Measurements from ENCODE around the gene SLC7A6. TPM values are rescaled to one million over a fixed set of nuclear protein-coding genes. Genes with fewer than 3 reads are reported as not detected.

The SLC7A6 gene
- total and polyA plus RNA-seq, 2 of the 13 experiments (the other 11 are each of a cell fraction or from before 2014, with no cell fraction given): 35.8 to 70.8 TPM

DNA sequence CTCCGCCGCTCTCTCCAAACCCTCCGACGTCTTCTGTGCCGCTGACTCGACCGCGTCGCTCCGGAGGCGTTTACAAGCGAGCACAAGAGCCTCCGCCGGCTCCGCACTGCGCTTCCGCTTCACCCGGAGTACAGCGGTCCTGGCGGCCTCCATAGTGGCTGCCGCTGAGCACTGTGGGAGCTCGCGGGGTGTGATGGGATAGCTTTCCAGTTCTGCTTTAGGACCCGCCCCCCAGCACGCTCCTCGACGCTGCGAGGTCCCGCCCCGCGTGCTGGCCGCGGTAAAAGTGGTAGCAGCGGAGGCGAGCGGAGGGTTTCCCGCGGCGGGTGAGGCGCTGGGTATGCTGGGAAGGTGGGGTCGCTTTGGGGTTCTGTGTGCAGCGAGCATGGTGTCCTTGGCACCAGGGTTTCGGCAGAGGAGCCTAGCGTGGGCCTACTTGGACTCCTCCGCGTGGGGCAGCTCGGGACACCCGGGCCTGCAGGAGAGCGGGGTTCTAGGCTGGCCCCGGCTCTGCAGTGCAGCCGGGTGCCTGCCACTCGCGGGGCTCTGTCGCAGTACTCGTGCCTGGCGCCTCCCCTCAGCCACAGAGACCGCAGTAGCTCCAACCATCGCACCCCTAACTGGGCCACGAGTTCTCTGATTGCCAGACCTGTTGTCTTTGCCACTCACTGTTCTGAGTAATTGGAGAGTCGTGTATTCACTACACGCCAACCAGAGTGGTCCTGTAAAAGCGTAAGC is 46.6 kb downstream of the SLC7A6 start, which contains the start of the genes PRMT7 and SLC7A6OS (continued):
- 0 out of 2 replicates have a peak, but pooled peaks have one; percentile 49 for TF ChIP-seq GTF3A (CRISPR knock-in tag; conservative IDR thresholded peaks at IDR 0.05)
- TF ChIP-seq, protein P1, sequence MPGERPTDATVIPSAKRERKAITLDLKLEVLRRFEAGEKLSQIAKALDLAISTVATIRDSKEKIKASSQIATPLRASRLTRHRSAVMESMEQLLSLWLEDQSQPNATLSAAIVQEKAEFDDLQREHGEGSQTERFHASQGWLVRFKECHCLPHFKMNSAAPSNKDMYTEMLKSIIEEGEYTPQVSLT (CRISPR knock-in tag; IDR thresholded peaks at IDR 0.05; ENCODE audit: borderline replicate concordance, low read depth): no peak; the same call in 1 of the 2 replicates
- peak; percentile 98 for TF ChIP-seq SMAD1 (CRISPR knock-in tag; IDR thresholded peaks at IDR 0.05; ENCODE audit: borderline replicate concordance, low read depth)
- TF ChIP-seq CBX5 (CRISPR knock-in tag; IDR thresholded peaks at IDR 0.05; ENCODE audit: borderline replicate concordance): peak; percentile 98
- peak; percentile 100 for TF ChIP-seq BORCS8-MEF2B (CRISPR knock-in tag; IDR thresholded peaks at IDR 0.05)
- peak; percentile 98 for TF ChIP-seq ZNF761 (CRISPR knock-in tag; conservative IDR thresholded peaks at IDR 0.05)
- peak; percentile 83; the same call in 1 of the 2 replicates for TF ChIP-seq ZNF746 (CRISPR knock-in tag; IDR thresholded peaks at IDR 0.05)
- peak; percentile 64; the same call in 1 of the 2 replicates for TF ChIP-seq NCOR1 (IDR thresholded peaks at IDR 0.05; ENCODE audit: borderline replicate concordance, low read length)
- peak; percentile 99 for TF ChIP-seq ZNF772 (CRISPR knock-in tag; IDR thresholded peaks at IDR 0.05)
- TF ChIP-seq ZNF749 (CRISPR knock-in tag; IDR thresholded peaks at IDR 0.05; ENCODE audit: borderline replicate concordance): peak; percentile 99
- TF ChIP-seq, protein P2, sequence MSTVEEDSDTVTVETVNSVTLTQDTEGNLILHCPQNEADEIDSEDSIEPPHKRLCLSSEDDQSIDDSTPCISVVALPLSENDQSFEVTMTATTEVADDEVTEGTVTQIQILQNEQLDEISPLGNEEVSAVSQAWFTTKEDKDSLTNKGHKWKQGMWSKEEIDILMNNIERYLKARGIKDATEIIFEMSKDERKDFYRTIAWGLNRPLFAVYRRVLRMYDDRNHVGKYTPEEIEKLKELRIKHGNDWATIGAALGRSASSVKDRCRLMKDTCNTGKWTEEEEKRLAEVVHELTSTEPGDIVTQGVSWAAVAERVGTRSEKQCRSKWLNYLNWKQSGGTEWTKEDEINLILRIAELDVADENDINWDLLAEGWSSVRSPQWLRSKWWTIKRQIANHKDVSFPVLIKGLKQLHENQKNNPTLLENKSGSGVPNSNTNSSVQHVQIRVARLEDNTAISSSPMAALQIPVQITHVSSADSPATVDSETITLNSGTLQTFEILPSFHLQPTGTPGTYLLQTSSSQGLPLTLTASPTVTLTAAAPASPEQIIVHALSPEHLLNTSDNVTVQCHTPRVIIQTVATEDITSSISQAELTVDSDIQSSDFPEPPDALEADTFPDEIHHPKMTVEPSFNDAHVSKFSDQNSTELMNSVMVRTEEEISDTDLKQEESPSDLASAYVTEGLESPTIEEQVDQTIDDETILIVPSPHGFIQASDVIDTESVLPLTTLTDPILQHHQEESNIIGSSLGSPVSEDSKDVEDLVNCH (CRISPR knock-in tag; IDR thresholded peaks at IDR 0.05): peak; percentile 96
- TF ChIP-seq PAXIP1 (CRISPR knock-in tag; conservative IDR thresholded peaks at IDR 0.05): peak; percentile 67
- TF ChIP-seq ZMAT5 (CRISPR knock-in tag; IDR thresholded peaks at IDR 0.05; ENCODE audit: borderline replicate concordance, low read depth): peak; percentile 63; the same call in 1 of the 2 replicates
- peak; percentile 97 for TF ChIP-seq ZBTB26 (CRISPR knock-in tag; IDR thresholded peaks at IDR 0.05; ENCODE audit: borderline replicate concordance)
- TF ChIP-seq ZNF547 (CRISPR knock-in tag; IDR thresholded peaks at IDR 0.05): peak; percentile 100
- peak; percentile 97 for TF ChIP-seq POLR2AphosphoS5 (IDR thresholded peaks at IDR 0.05; ENCODE audit: low read depth, low read length)
- TF ChIP-seq GATAD2A (CRISPR knock-in tag; IDR thresholded peaks at IDR 0.05): peak; percentile 92
- TF ChIP-seq FOXK1 (CRISPR knock-in tag; IDR thresholded peaks at IDR 0.05; ENCODE audit: borderline replicate concordance, low read depth): peak; percentile 88; the same call in 1 of the 2 replicates
